ENCODE data around the gene CCDC170.
"Not testable (repeated sequence)": the region's sequence is repeated elsewhere in the genome, so short reads cannot be mapped to it uniquely, and the experiment has no call there.

Gene CCDC170

GRCh38 chr6:151450928-151451327, 42.9 kb upstream of the CCDC170 start:
- H2BK12ac ChIP-seq (ENCODE audit: low read length); H2AK5ac ChIP-seq (ENCODE audit: low read length); H4K91ac ChIP-seq (ENCODE audit: low read depth, low read length); H2AFZ ChIP-seq (ENCODE audit: insufficient read depth, low read length, poor library complexity); H3K79me2 ChIP-seq (ENCODE audit: control insufficient read depth, insufficient read depth, low read length, poor library complexity); H3K4ac ChIP-seq (ENCODE audit: low read depth, low read length); H4K12ac ChIP-seq (ENCODE audit: low read depth, low read length); H3K14ac ChIP-seq (ENCODE audit: low read length); H2BK5ac ChIP-seq (ENCODE audit: low read depth, low read length, poor library complexity); H2BK120ac ChIP-seq (ENCODE audit: insufficient read depth, low read length, poor library complexity); DNase-seq; H3K36me3 ChIP-seq (ENCODE audit: control insufficient read depth in 1 of 2, insufficient read depth in 2 of 2, low read length in 2 of 2); H4K8ac ChIP-seq (ENCODE audit: low read depth, low read length); H3K27me3 ChIP-seq (ENCODE audit: insufficient read depth, low read length); H3K9ac ChIP-seq (ENCODE audit: low read length); H3K18ac ChIP-seq (ENCODE audit: low read length); H3K4me1 ChIP-seq (ENCODE audit: control insufficient read depth in 1 of 2, insufficient read depth in 2 of 2, low read length in 2 of 2); H3K4me3 ChIP-seq (ENCODE audit: low read depth, low read length); H3K9me3 ChIP-seq (ENCODE audit: insufficient read depth, low read depth, low read length); H3K23ac ChIP-seq (ENCODE audit: low read length); H3K79me1 ChIP-seq (ENCODE audit: low read length); H3K27ac ChIP-seq (ENCODE audit: low read depth, low read length): not testable (repeated sequence)
- no CpG with 5 or more reads among the region's 6 CpGs for WGBS (ENCODE audit: extremely low coverage, insufficient coverage, insufficient read length)
- peak overlapping the region; percentile 84 for H3K4me2 ChIP-seq (ENCODE audit: low read length)

- peak overlapping the region; percentile 93 for H3K27ac ChIP-seq (ENCODE audit: low read depth, low read length)
- H3K36me3 ChIP-seq (ENCODE audit: control insufficient read depth in 1 of 2, insufficient read depth in 2 of 2, low read length in 2 of 2) = peaks cover 0 to 2% of the 10 kb centered on the region in 2 experiments
- H3K4me3 ChIP-seq (ENCODE audit: low read depth, low read length) = peak overlapping the region; percentile 92
- H3K4me1 ChIP-seq (ENCODE audit: control insufficient read depth in 1 of 2, insufficient read depth in 2 of 2, low read length in 2 of 2) = peaks cover 0 to 1% of the 10 kb centered on the region in 2 experiments
- peak overlapping the region; percentile 94 for H2AFZ ChIP-seq (ENCODE audit: insufficient read depth, low read length, poor library complexity)
- peaks cover 9% of the 10 kb centered on the region for H3K79me1 ChIP-seq (ENCODE audit: low read length)
- peak overlapping the region; percentile 81 for H4K91ac ChIP-seq (ENCODE audit: low read depth, low read length)
- peak overlapping the region; percentile 92 for H4K12ac ChIP-seq (ENCODE audit: low read depth, low read length)
- H3K9ac ChIP-seq (ENCODE audit: low read length) = peak overlapping the region; percentile 99
- H3K14ac ChIP-seq (ENCODE audit: low read length) = peak overlapping the region; percentile 97
- H2BK120ac ChIP-seq (ENCODE audit: insufficient read depth, low read length, poor library complexity) = peak overlapping the region; percentile 54
- no peaks in the 10 kb centered on the region for H3K9me3 ChIP-seq (ENCODE audit: insufficient read depth, low read depth, low read length)
- H3K79me2 ChIP-seq (ENCODE audit: control insufficient read depth, insufficient read depth, low read length, poor library complexity) = peaks cover 9% of the 10 kb centered on the region
- H2BK12ac ChIP-seq (ENCODE audit: low read length) = no peak overlapping the region
- peak overlapping the region; percentile 99 for H4K8ac ChIP-seq (ENCODE audit: low read depth, low read length)
- H3K4ac ChIP-seq (ENCODE audit: low read depth, low read length) = peak overlapping the region; percentile 88
- H2BK5ac ChIP-seq (ENCODE audit: low read depth, low read length, poor library complexity) = peak overlapping the region; percentile 81
- peak in 1 of 2 donors; percentile 22 for DNase-seq
- no CpG with 5 or more reads among the region's 22 CpGs for WGBS (ENCODE audit: extremely low coverage, insufficient coverage, insufficient read length)
- H2AK5ac ChIP-seq (ENCODE audit: low read length) = peak overlapping the region; percentile 90
- no peaks in the 10 kb centered on the region for H3K27me3 ChIP-seq (ENCODE audit: insufficient read depth, low read length)
- no peak overlapping the region for H3K23ac ChIP-seq (ENCODE audit: low read length)
- peak overlapping the region; percentile 84 for H3K4me2 ChIP-seq (ENCODE audit: low read length)
- H3K18ac ChIP-seq (ENCODE audit: low read length) = peak overlapping the region; percentile 79
These were observed 42.3 kb upstream of the CCDC170 start for GRCh38 chr6:151451417-151451949.

- Histone ChIP-seq H3K18ac (ENCODE audit: low read length) (peak within 1 kb of the TSS; percentile 79), H3K36me3 (ENCODE audit: control insufficient read depth in 1 of 2, insufficient read depth in 2 of 2, low read length in 2 of 2) (peaks cover 0 to 5% of the 10 kb centered on the region in 2 experiments), H2AFZ (ENCODE audit: insufficient read depth, low read length, poor library complexity) (peak within 1 kb of the TSS; percentile 98), H3K27me3 (ENCODE audit: insufficient read depth, low read length) (no peaks in the 10 kb centered on the region), H4K91ac (ENCODE audit: low read depth, low read length) (peak within 1 kb of the TSS; percentile 94), H2BK12ac (ENCODE audit: low read length) (peak within 1 kb of the TSS; percentile 68), H3K27ac (ENCODE audit: low read depth, low read length) (peak within 1 kb of the TSS; percentile 99), H4K12ac (ENCODE audit: low read depth, low read length) (peak within 1 kb of the TSS; percentile 97), H4K8ac (ENCODE audit: low read depth, low read length) (peak within 1 kb of the TSS; percentile 99), H3K14ac (ENCODE audit: low read length) (peak within 1 kb of the TSS; percentile 99), H3K9me3 (ENCODE audit: insufficient read depth, low read depth, low read length) (no peaks in the 10 kb centered on the region), H3K4me2 (ENCODE audit: low read length) (peak within 1 kb of the TSS; percentile 84), H2BK5ac (ENCODE audit: low read depth, low read length, poor library complexity) (peak within 1 kb of the TSS; percentile 97), H3K9ac (ENCODE audit: low read length) (peak within 1 kb of the TSS; percentile 99), H3K4ac (ENCODE audit: low read depth, low read length) (peak within 1 kb of the TSS; percentile 94), H2AK5ac (ENCODE audit: low read length) (peak within 1 kb of the TSS; percentile 90), H2BK120ac (ENCODE audit: insufficient read depth, low read length, poor library complexity) (peak within 1 kb of the TSS; percentile 95), H3K23ac (ENCODE audit: low read length) (no peak within 1 kb of the TSS), H3K4me3 (ENCODE audit: low read depth, low read length) (peak within 1 kb of the TSS; percentile 94), H3K79me2 (ENCODE audit: control insufficient read depth, insufficient read depth, low read length, poor library complexity) (peaks cover 9% of the 10 kb centered on the region), H3K4me1 (ENCODE audit: control insufficient read depth in 1 of 2, insufficient read depth in 2 of 2, low read length in 2 of 2) (no peaks in the 10 kb centered on the region), H3K79me1 (ENCODE audit: low read length) (peaks cover 9% of the 10 kb centered on the region)
- peak; percentile 100 for DNase-seq
- WGBS (ENCODE audit: extremely low coverage, insufficient coverage, insufficient read length) = no CpG with 5 or more reads among the region's 74 CpGs
These were observed 41.7 kb upstream of the CCDC170 start, which contains the start of gene RMND1 for GRCh38 chr6:151451950-151452749. TSS of gene RMND1 (minus strand) at chr6:151452126. CDS start at chr6:151445811, 6,315 bp downstream.

- Histone ChIP-seq H3K9me3 (ENCODE audit: insufficient read depth, low read depth, low read length) (no peaks in the 10 kb centered on the region), H3K4me3 (ENCODE audit: low read depth, low read length) (peak overlapping the region; percentile 94), H4K12ac (ENCODE audit: low read depth, low read length) (peak overlapping the region; percentile 97), H3K9ac (ENCODE audit: low read length) (peak overlapping the region; percentile 98), H3K18ac (ENCODE audit: low read length) (peak overlapping the region; percentile 77), H4K91ac (ENCODE audit: low read depth, low read length) (peak overlapping the region; percentile 94), H2BK12ac (ENCODE audit: low read length) (peak overlapping the region; percentile 68), H3K27me3 (ENCODE audit: insufficient read depth, low read length) (no peaks in the 10 kb centered on the region), H3K27ac (ENCODE audit: low read depth, low read length) (peak overlapping the region; percentile 99), H3K23ac (ENCODE audit: low read length) (no peak overlapping the region), H3K4me2 (ENCODE audit: low read length) (peak overlapping the region; percentile 65), H2AK5ac (ENCODE audit: low read length) (peak overlapping the region; percentile 83), H2AFZ (ENCODE audit: insufficient read depth, low read length, poor library complexity) (peak overlapping the region; percentile 98), H3K36me3 (ENCODE audit: control insufficient read depth in 1 of 2, insufficient read depth in 2 of 2, low read length in 2 of 2) (peaks cover 0 to 5% of the 10 kb centered on the region in 2 experiments), H3K79me2 (ENCODE audit: control insufficient read depth, insufficient read depth, low read length, poor library complexity) (peaks cover 9% of the 10 kb centered on the region), H3K4ac (ENCODE audit: low read depth, low read length) (peak overlapping the region; percentile 94), H3K4me1 (ENCODE audit: control insufficient read depth in 1 of 2, insufficient read depth in 2 of 2, low read length in 2 of 2) (no peaks in the 10 kb centered on the region), H3K79me1 (ENCODE audit: low read length) (peaks cover 9% of the 10 kb centered on the region), H2BK5ac (ENCODE audit: low read depth, low read length, poor library complexity) (peak overlapping the region; percentile 97), H4K8ac (ENCODE audit: low read depth, low read length) (peak overlapping the region; percentile 98), H2BK120ac (ENCODE audit: insufficient read depth, low read length, poor library complexity) (peak overlapping the region; percentile 95), H3K14ac (ENCODE audit: low read length) (peak overlapping the region; percentile 99)
- peak; percentile 27 to 43 for DNase-seq
- no CpG with 5 or more reads among the region's 24 CpGs for WGBS (ENCODE audit: extremely low coverage, insufficient coverage, insufficient read length)
These were observed 40.9 kb upstream of the CCDC170 start for GRCh38 chr6:151452750-151453427.
